Kidney (tissue), 14 donors: ENCODE measurements around the gene AGBL3. TPM values are rescaled to one million over a fixed set of nuclear protein-coding genes. Genes with fewer than 3 reads are reported as not detected.

ENCODE experiments used
- DNase-seq, 5 donors: peaks; one replicate each; pipeline ENCODE4 v3.0.0-alpha.2; 2013 to 2020
- FAIRE-seq: peaks from 2 replicates; lab custom pipeline; 2012; peaks lifted over from hg19 to GRCh38; lab: Jason Lieb, UNC
- H3K27ac ChIP-seq, 2 donors: one replicate each; pipeline ENCODE4 v1.7.0; 2013; ENCODE audit warnings: low read depth in 2 of 2, low read length in 2 of 2, inconsistent platforms in 1 of 2
- H3K27me3 ChIP-seq: one replicate; pipeline ENCODE4 v1.7.1; 2013; ENCODE audit warnings: low read length, inconsistent platforms; ENCODE audit not compliant: control insufficient read depth, insufficient read depth
- H3K36me3 ChIP-seq, 3 donors: one replicate each; pipeline versions ENCODE4 v1.7.0 to v1.7.1; 2013; ENCODE audit warnings: low read length in 3 of 3, control low read depth in 1 of 3, inconsistent platforms in 1 of 3; ENCODE audit not compliant: insufficient read depth in 3 of 3, control insufficient read depth in 2 of 3
- H3K4me1 ChIP-seq, 3 donors: one replicate each; pipeline versions ENCODE4 v1.7.0 to v1.7.1; 2013; ENCODE audit warnings: low read length in 3 of 3, inconsistent platforms in 1 of 3, low read depth in 1 of 3; ENCODE audit not compliant: control insufficient read depth in 2 of 3, insufficient read depth in 2 of 3
- H3K4me3 ChIP-seq, 3 donors: one replicate each; pipeline versions ENCODE4 v1.7.0 to v1.8.1; 2013; ENCODE audit warnings: low read length in 3 of 3, control low read depth in 1 of 3, inconsistent platforms in 1 of 3
- H3K9ac ChIP-seq, 3 donors: one replicate each; pipeline versions ENCODE4 v1.7.0 to v1.7.1; 2013; ENCODE audit warnings: low read length in 3 of 3, control low read depth in 1 of 3, inconsistent platforms in 1 of 3
- H3K9me3 ChIP-seq, 3 donors: one replicate each; pipeline versions ENCODE4 v1.7.0 to v1.7.1; 2013; ENCODE audit warnings: low read length in 3 of 3, control low read depth in 1 of 3, inconsistent platforms in 1 of 3; ENCODE audit not compliant: control insufficient read depth in 2 of 3, insufficient read depth in 1 of 3
- CTCF ChIP-seq: IDR thresholded peaks from 3 replicates; pipeline ENCODE4 v1.5.1; 2012; ENCODE audit warnings: mild to moderate bottlenecking, moderate library complexity, borderline replicate concordance; ENCODE audit not compliant: insufficient read depth; ENCODE audit errors: extremely low read depth
- intact Hi-C: fragments of 100-400 bp; cut with DNase I; formaldehyde crosslinking; loops from one replicate; pipeline ENCODE4 v1.11.1; 2022
- polyA plus RNA-seq: library from polyadenylated mRNA; stranded (reverse); fragments of 350-450 nt; fragmentation: Illumina TruSeq; extraction: RNeasy Lipid Tissue Mini Kit (QIAGEN cat#74804); gene quantifications from one replicate; pipeline ENCODE4 v1.2.3, GENCODE V29; 2014; ENCODE audit warnings: low read depth, low replicate concordance; ENCODE audit not compliant: insufficient read depth
- total RNA-seq: library from RNA; stranded (reverse); fragmentation: NEBNext Ultra II Directional; extraction: Animal tissue kit (Norgen Biotek cat#: 25700); gene quantifications from one replicate; pipeline ENCODE4 v1.2.1, GENCODE V29; 2021
- donor health status: control.
- donor health status: control.
- donor health status: control.
- donor health status: control.
- donor health status: control.
- donor health status: DM: yes; HTN: yes; CAD: no.
- donor health status: Normal renal cell carcinoma (clear cell type).

Gene AGBL3
- total and polyA plus RNA-seq, 2 donors from 2014 or later, result 2.1 to 7.6 TPM

GRCh38 chr7:134945691-134946090 lies 40.6 kb upstream of the AGBL3 start:
- no peak overlapping the region for H3K4me3 ChIP-seq
- H3K27ac ChIP-seq, result peak overlapping the region in 1 of 2 donors; percentile 33
- DNase-seq (peak in 2 of 5 donors; percentile 11 to 44), FAIRE-seq (no peak)
- no peaks in the 10 kb centered on the region for H3K9me3 ChIP-seq
- no peaks in the 10 kb centered on the region for H3K27me3 ChIP-seq
- peaks cover 2 to 7% (median 5%) of the 10 kb centered on the region in 3 donors for H3K4me1 ChIP-seq
- no peak for TF ChIP-seq CTCF
- intact Hi-C loops, result no loop called here
- H3K9ac ChIP-seq, result no peak overlapping the region
- peaks cover 0 to 6% (median 5%) of the 10 kb centered on the region in 3 donors for H3K36me3 ChIP-seq

- Histone ChIP-seq H3K27ac (no peak overlapping the region), H3K4me1 (peaks cover 2 to 7% (median 3%) of the 10 kb centered on the region in 3 donors), H3K9me3 (no peaks in the 10 kb centered on the region), H3K4me3 (no peak overlapping the region), H3K36me3 (peaks cover 0 to 8% (median 5%) of the 10 kb centered on the region in 3 donors), H3K9ac (no peak overlapping the region), H3K27me3 (no peaks in the 10 kb centered on the region)
- DNase-seq (no peak), FAIRE-seq (no peak)
- intact Hi-C loops, result no loop called here
- no peak for TF ChIP-seq CTCF
Measured at GRCh38 chr7:134946260-134946659, 40.0 kb upstream of the AGBL3 start.

GRCh38 chr7:134947329-134947728 lies 39.0 kb upstream of the AGBL3 start:
- Histone ChIP-seq H3K27me3 (no peaks in the 10 kb centered on the region), H3K4me3 (no peak overlapping the region), H3K27ac (no peak overlapping the region), H3K36me3 (peaks cover 0 to 8% (median 5%) of the 10 kb centered on the region in 3 donors), H3K4me1 (peaks cover 0 to 7% (median 0%) of the 10 kb centered on the region in 3 donors), H3K9me3 (no peaks in the 10 kb centered on the region), H3K9ac (no peak overlapping the region)
- FAIRE-seq, result no peak
- DNase-seq, result peak in 1 of 5 donors; percentile 73
- TF ChIP-seq CTCF, result no peak
- intact Hi-C loops, result no loop called here

- no peak for TF ChIP-seq CTCF
- FAIRE-seq (no peak), DNase-seq (no peak)
- Histone ChIP-seq H3K9ac (no peak overlapping the region), H3K9me3 (no peaks in the 10 kb centered on the region), H3K36me3 (peaks cover 0 to 8% (median 5%) of the 10 kb centered on the region in 3 donors), H3K27ac (no peak overlapping the region), H3K4me1 (peaks cover 0 to 7% (median 0%) of the 10 kb centered on the region in 3 donors), H3K27me3 (no peaks in the 10 kb centered on the region), H3K4me3 (no peak overlapping the region)
- intact Hi-C loops, result no loop called here
Measured at GRCh38 chr7:134947831-134948230, 38.5 kb upstream of the AGBL3 start.
